ENCODE results near the gene CHODL.

CHODL gene, protein sequence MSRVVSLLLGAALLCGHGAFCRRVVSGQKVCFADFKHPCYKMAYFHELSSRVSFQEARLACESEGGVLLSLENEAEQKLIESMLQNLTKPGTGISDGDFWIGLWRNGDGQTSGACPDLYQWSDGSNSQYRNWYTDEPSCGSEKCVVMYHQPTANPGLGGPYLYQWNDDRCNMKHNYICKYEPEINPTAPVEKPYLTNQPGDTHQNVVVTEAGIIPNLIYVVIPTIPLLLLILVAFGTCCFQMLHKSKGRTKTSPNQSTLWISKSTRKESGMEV

DNA sequence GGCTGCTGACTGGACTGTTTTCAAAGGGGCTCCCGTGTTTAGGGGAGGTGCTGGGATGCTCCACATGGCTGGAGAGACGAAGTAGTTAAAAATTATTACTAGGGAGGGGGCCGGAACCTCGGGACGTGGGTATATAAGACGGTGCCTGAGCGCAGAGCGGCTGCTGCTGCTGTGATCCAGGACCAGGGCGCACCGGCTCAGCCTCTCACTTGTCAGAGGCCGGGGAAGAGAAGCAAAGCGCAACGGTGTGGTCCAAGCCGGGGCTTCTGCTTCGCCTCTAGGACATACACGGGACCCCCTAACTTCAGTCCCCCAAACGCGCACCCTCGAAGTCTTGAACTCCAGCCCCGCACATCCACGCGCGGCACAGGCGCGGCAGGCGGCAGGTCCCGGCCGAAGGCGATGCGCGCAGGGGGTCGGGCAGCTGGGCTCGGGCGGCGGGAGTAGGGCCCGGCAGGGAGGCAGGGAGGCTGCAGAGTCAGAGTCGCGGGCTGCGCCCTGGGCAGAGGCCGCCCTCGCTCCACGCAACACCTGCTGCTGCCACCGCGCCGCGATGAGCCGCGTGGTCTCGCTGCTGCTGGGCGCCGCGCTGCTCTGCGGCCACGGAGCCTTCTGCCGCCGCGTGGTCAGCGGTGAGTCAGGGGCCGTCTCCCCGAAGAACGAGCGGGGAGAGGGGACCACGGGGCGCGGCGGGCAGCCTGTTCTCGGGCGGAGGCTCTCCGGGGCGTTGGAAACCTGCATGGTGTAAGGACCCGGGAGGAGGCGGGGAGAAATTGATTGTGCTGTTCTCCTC is at the start of gene CHODL:
Gene CHODL (plus strand): TSS at position 163 of the 793 bp plus-strand sequence. CDS start 391 bp downstream, at position 554.
- H3K36me3 Mint-ChIP-seq (ENCODE audit: low read depth), result peaks cover 2% of the 10 kb centered on the region
- H3K4me3 Mint-ChIP-seq, result no peak within 1 kb of the TSS
- DNase-seq, result no peak
- H3K4me1 Mint-ChIP-seq, result no peaks in the 10 kb centered on the region
- no peaks in the 10 kb centered on the region for H3K9me3 Mint-ChIP-seq
- no peak within 1 kb of the TSS for H3K27ac Mint-ChIP-seq
- H3K27me3 Mint-ChIP-seq, result peaks cover 28% of the 10 kb centered on the region
- peak; percentile 20 for ATAC-seq

DNA sequence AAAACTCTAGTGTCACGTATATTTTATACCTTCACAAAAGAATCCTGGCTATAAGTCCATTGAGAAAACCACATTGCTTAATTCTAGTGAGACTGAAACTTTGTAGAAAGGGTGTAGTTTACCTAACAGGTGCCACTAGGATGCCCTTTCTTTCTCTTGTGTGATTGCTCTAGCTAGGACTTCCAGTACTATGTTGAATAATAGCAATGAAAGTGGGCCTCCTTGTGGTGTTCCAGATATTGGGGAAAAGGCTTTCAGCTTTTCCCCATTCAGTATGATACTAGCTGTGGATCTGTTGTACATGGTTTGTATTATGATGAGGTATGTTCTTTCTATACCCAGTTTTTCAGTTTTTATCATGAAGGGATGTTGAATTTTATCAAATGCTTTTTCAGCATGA is 39.7 kb upstream of the CHODL start:
- Mint-ChIP-seq H3K4me3 (no peak overlapping the region), H3K27ac (no peak overlapping the region), H3K9me3 (peaks cover 4% of the 10 kb centered on the region), H3K4me1 (no peaks in the 10 kb centered on the region), H3K27me3 (no peaks in the 10 kb centered on the region), H3K36me3 (ENCODE audit: low read depth) (no peaks in the 10 kb centered on the region)
- DNase-seq, result no peak
- no peak for ATAC-seq

DNA sequence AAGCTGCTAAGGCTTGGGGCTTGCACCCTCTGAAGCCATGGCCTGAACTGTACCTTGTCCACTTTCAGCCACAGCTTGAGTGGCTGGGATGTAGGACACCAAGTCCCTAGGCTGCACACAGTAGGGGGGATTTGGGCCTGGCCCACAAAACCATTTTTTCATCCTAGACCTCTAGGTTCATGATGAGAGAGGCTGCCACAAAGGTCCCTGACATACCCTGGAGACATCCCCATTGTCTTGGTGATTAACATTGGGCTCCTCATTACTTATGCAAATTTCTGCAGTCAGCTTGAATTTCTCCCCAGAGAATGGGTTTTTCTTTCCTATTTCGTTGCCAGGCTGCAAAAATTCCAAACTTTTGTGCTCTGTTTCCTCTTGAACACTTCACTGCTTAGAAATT is 26.3 kb upstream of the CHODL start:
- H3K4me3 Mint-ChIP-seq, result no peak overlapping the region
- DNase-seq (no peak), ATAC-seq (no peak)
- peaks cover 34% of the 10 kb centered on the region for H3K9me3 Mint-ChIP-seq
- no peak overlapping the region for H3K27ac Mint-ChIP-seq
- H3K27me3 Mint-ChIP-seq, result no peaks in the 10 kb centered on the region
- H3K36me3 Mint-ChIP-seq (ENCODE audit: low read depth), result peaks cover 3% of the 10 kb centered on the region
- no peaks in the 10 kb centered on the region for H3K4me1 Mint-ChIP-seq

DNA sequence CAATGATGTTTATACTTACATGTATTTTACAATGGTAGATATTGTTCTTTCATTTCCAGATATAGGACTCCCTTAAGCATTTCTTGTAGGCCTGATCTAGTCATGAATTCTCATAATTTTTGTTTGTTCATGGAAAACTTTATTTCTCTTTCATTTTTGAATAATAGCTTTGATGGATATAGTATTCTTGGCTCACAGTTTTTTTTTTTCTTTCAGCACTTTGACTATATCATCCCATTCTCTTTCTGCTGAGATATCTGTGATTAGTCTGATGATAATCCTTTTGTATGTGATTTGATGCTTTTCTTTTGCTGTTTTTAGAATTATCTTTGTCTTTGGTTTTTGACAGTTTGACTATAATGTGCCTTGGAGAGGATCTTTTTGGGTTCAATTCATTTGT is 24.1 kb upstream of the CHODL start:
- ATAC-seq (no peak), DNase-seq (no peak)
- H3K36me3 Mint-ChIP-seq (ENCODE audit: low read depth), result peaks cover 3% of the 10 kb centered on the region
- no peaks in the 10 kb centered on the region for H3K4me1 Mint-ChIP-seq
- no peak overlapping the region for H3K4me3 Mint-ChIP-seq
- H3K9me3 Mint-ChIP-seq, result peaks cover 34% of the 10 kb centered on the region
- no peaks in the 10 kb centered on the region for H3K27me3 Mint-ChIP-seq
- no peak overlapping the region for H3K27ac Mint-ChIP-seq

DNA sequence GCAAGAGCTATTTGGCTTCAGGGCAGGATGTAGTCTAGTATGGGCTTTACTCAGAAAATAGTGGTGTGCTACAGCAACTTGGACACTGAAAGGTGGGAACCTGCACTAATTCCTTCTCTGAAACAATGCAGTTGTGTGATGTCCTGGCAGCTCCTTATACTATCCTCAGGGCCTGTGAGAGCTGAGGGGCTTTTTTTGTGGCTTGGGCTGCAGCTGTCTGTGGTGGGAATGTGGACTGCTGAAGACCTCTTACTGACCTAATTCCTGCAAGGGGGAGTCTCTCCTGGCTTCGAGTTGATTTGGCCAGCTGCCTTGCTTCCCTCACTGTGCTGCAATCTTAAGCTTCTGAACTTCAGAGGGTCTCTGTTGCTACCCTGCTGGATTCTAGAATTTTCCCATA is 22.3 kb upstream of the CHODL start:
- H3K4me3 Mint-ChIP-seq, result no peak overlapping the region
- no peak for DNase-seq

DNA sequence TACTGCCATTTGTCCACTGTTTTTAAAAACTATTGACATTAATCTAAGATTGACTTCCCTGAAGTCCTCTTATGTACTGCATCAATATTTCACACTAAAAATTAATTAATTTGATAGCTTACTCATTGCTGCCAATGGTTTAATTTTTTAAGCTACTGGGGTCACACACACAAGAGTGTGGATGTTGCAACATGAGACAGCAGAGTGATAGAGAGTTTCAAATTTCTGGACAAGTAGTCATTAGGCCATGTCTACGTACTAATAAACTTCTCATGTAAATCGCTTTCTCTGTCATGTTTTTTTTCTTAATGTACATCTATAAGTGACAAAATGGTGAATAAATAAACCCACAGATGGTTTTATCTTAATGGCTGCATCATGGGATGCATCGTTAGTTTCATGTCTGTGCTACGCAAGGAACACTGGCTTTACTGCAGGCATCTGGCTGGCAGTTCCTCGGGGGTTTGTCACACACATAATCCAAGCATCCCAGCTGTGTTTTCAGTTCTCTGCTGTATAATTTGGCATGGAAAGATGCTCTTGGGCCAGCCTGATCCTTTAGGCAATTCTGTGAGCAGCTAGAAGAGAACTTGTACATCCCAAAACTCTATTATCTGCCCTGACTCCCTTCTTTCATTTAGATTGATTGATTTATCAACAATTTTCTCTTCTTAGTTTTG is 16.4 kb upstream of the CHODL start:
- Mint-ChIP-seq H3K4me3 (no peak overlapping the region), H3K27ac (no peak overlapping the region), H3K9me3 (no peaks in the 10 kb centered on the region), H3K27me3 (no peaks in the 10 kb centered on the region), H3K36me3 (ENCODE audit: low read depth) (no peaks in the 10 kb centered on the region), H3K4me1 (no peaks in the 10 kb centered on the region)
- no peak for ATAC-seq
- no peak for DNase-seq

More for the DNA sequence above, 22.3 kb upstream of the CHODL start:
- Mint-ChIP-seq H3K36me3 (ENCODE audit: low read depth) (peaks cover 3% of the 10 kb centered on the region), H3K9me3 (peaks cover 27% of the 10 kb centered on the region), H3K27me3 (no peaks in the 10 kb centered on the region), H3K27ac (no peak overlapping the region), H3K4me1 (no peaks in the 10 kb centered on the region)
- no peak for ATAC-seq

DNA sequence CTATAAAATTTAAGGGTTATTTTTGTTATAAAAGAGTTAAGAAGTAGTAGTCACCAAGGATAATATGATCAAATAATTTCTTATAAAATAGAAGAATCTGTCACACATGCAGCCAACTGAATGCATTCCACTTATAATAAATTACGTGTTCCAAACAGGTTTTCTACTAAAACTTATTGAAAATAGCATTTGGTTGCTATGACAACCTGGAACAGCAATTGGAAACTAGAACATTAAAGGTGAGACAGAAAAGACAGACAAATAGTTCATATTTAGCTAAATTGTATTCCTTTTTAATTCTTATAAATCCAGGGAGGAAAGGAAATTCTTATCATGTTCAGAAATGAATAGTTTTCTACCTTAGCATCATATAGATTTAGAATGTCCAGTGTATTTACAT is 9.1 kb upstream of the CHODL start:
- ATAC-seq (no peak), DNase-seq (no peak)
- Mint-ChIP-seq H3K4me1 (no peaks in the 10 kb centered on the region), H3K36me3 (ENCODE audit: low read depth) (no peaks in the 10 kb centered on the region), H3K9me3 (no peaks in the 10 kb centered on the region), H3K4me3 (no peak overlapping the region), H3K27ac (no peak overlapping the region), H3K27me3 (no peaks in the 10 kb centered on the region)

DNA sequence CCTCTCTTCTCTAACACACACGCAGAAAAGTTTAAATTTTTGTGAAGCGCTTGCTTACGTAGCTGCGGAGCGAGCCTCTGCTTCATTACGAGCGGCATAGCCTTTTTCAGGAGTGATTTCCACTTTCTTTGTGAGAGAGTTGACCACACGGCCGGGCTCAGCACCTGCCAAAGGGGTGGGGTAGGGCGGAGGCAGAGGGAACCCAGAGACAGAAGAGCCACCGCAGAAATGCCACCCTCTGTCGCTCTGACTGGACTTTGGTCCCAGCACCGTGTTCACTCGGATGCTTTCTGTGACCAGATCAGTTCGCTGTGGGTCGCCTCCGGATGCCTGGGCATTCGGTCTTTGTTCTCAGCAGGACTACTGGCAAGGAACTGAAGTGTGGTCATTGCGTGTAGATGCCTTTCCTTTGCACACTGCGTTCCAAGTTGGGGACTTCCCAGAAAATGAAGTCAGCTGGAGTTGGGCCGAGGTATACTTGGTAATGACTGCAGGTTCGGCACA is 883 bp downstream of the CHODL start:
- DNase-seq (no peak), ATAC-seq (no peak)
- H3K4me1 Mint-ChIP-seq, result no peaks in the 10 kb centered on the region
- H3K27me3 Mint-ChIP-seq, result peaks cover 28% of the 10 kb centered on the region
- no peak overlapping the region for H3K27ac Mint-ChIP-seq
- no peak overlapping the region for H3K4me3 Mint-ChIP-seq
- H3K9me3 Mint-ChIP-seq, result no peaks in the 10 kb centered on the region
- peaks cover 2% of the 10 kb centered on the region for H3K36me3 Mint-ChIP-seq (ENCODE audit: low read depth)

DNA sequence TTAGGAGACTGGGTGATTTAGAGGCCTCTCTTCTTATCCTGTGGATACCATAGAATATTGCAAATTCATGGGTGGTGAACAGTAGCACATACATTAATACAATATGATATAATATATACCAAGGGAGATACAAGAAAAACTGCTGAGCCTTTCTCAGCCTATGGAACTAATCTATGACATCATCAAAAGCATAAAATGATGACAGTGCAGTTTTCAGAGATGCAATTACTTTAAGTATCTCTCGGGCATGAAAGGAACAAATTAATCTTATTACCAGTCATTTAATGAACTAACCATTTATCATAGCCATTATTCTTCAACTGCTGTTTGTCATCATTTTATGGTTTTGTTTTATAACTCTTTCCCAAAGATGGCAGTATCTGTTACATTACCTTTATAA is 3.5 kb downstream of the CHODL start:
- ATAC-seq (no peak), DNase-seq (no peak)
- no peak overlapping the region for H3K4me3 Mint-ChIP-seq
- H3K9me3 Mint-ChIP-seq, result no peaks in the 10 kb centered on the region
- H3K4me1 Mint-ChIP-seq, result no peaks in the 10 kb centered on the region
- H3K27me3 Mint-ChIP-seq, result peaks cover 23% of the 10 kb centered on the region
- no peak overlapping the region for H3K27ac Mint-ChIP-seq
- H3K36me3 Mint-ChIP-seq (ENCODE audit: low read depth), result peaks cover 2% of the 10 kb centered on the region

DNA sequence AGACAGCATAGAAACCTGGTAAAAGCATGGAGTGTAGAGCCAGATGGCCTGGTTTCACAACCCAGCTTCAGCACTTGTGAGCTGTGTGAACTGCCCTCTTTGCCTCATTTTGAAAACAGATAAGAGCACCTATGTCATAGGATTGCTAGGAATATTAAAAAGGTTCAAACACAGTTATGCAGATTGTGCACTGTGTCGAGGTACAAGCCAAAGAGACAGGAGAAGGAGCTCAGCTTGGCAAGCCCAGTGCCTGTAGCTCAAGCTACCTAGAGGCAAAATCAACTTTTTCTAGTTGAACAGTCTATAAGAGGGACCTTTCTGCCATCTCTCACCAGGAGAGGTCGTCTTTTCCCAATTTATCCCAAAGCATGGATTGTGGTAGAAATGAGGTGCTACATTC is 5.0 kb downstream of the CHODL start:
- no peaks in the 10 kb centered on the region for H3K4me1 Mint-ChIP-seq
- H3K36me3 Mint-ChIP-seq (ENCODE audit: low read depth), result no peaks in the 10 kb centered on the region
- no peak overlapping the region for H3K27ac Mint-ChIP-seq
- DNase-seq (no peak), ATAC-seq (no peak)
- H3K4me3 Mint-ChIP-seq, result no peak overlapping the region
- H3K9me3 Mint-ChIP-seq, result no peaks in the 10 kb centered on the region
- peaks cover 15% of the 10 kb centered on the region for H3K27me3 Mint-ChIP-seq

DNA sequence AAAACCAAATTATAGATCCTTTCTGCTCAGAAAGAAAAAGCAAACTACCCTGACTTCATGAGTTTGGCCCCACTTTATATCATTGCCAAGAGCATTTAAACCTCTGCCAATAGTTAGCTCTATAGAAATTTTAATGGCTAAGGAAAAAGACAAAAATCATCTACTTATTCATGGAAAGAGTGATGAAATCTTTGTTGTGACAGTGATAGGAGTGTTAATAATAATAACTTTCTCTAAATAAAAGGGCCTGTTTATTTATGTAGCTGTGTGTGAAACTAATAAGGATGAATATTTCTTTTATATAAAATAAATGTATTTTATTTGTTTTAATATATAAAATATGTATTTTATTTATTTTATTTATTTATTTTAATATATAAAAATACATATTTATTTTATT is 6.4 kb downstream of the CHODL start:
- H3K4me3 Mint-ChIP-seq, result no peak overlapping the region
- DNase-seq, result no peak
- no peak for ATAC-seq
- no peaks in the 10 kb centered on the region for H3K36me3 Mint-ChIP-seq (ENCODE audit: low read depth)
- peaks cover 6% of the 10 kb centered on the region for H3K27me3 Mint-ChIP-seq
- no peak overlapping the region for H3K27ac Mint-ChIP-seq
- H3K9me3 Mint-ChIP-seq, result no peaks in the 10 kb centered on the region
- H3K4me1 Mint-ChIP-seq, result no peaks in the 10 kb centered on the region

DNA sequence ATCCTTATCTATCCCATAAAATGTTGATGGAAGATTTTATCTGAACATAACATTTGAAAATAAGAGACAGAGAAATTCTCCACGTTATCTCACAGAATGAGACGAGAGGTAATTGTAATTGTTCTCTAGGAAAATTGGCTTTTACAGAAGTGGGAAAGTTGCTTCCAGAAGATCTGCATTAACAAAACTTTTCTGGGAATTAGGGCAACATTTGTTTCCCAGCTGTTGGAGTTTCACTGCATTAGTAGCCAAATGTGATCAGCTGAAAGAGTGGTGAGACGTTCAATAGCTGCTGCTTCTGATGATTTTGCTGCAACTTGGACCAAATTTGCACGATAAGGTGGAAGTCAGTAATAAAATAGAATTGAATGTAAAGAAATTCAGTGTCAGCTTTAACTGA is 7.6 kb downstream of the CHODL start:
- H3K9me3 Mint-ChIP-seq, result no peaks in the 10 kb centered on the region
- no peak for DNase-seq
- no peak overlapping the region for H3K4me3 Mint-ChIP-seq
- H3K27ac Mint-ChIP-seq, result no peak overlapping the region
- H3K36me3 Mint-ChIP-seq (ENCODE audit: low read depth), result no peaks in the 10 kb centered on the region
- no peaks in the 10 kb centered on the region for H3K4me1 Mint-ChIP-seq
- no peak for ATAC-seq
- no peaks in the 10 kb centered on the region for H3K27me3 Mint-ChIP-seq

DNA sequence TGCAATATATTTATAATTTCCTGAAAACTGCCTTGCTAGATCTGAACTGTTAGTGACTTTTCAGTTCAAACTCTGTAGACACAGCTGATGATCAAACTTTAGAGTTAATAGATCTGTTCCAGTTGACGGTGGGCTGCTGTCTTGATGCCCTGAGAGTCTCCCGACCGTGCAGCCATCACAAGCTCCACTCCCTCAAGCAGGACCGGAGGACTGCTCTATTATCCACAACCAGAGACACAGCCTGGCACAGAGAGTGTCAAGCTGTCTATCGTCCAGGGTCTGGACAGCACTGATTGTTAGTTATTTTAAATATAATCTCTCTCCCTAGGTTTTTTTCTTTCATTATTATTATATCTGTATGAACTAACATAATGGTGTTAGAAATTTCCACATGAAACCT is 8.0 kb downstream of the CHODL start:
- no peaks in the 10 kb centered on the region for H3K36me3 Mint-ChIP-seq (ENCODE audit: low read depth)
- H3K4me1 Mint-ChIP-seq, result no peaks in the 10 kb centered on the region
- no peaks in the 10 kb centered on the region for H3K27me3 Mint-ChIP-seq
- H3K9me3 Mint-ChIP-seq, result no peaks in the 10 kb centered on the region
- ATAC-seq (no peak), DNase-seq (no peak)
- no peak overlapping the region for H3K4me3 Mint-ChIP-seq
- H3K27ac Mint-ChIP-seq, result no peak overlapping the region

DNA sequence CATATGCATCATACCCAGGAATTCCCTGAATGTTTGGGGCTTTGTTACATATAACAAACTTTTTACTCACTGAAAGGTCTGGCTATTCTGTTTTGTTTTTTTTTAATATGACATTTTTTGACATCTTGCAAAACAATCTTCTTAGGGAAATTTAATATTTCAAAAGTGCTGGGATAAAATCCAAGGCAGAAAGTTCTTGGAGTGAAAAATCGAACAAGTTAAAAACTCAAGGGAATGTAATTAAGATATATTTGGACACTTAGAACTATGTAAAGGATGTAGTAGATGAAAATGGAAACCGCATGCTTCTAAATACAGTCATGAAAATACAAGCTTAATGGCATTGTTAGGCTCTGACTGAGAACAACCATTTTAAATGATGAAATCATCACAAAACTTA is 8.6 kb downstream of the CHODL start:
- no peaks in the 10 kb centered on the region for H3K4me1 Mint-ChIP-seq
- no peak for DNase-seq

DNA sequence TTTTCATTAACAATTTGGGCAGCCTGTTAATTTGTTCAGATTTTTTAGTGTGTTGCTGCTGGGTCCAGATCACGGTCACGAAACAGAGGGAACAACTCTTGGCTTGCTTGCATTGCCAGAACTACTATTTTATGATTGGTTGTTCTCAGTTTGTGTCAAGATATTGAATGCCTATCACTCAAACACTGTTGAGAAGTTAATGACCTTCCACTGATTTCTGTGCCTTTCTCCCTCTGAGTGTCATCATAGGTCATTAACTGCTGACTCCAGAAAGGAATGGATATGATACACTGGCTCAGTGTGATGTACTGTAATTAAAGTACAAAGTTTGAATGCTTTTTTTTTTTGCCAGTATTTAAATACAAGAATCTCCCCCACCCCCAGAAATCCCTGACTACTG is 9.2 kb downstream of the CHODL start:
- Mint-ChIP-seq H3K9me3 (no peaks in the 10 kb centered on the region), H3K36me3 (ENCODE audit: low read depth) (no peaks in the 10 kb centered on the region), H3K4me3 (no peak overlapping the region), H3K27ac (no peak overlapping the region), H3K27me3 (no peaks in the 10 kb centered on the region), H3K4me1 (no peaks in the 10 kb centered on the region)
- no peak for ATAC-seq
- no peak for DNase-seq

More for the DNA sequence above, 8.6 kb downstream of the CHODL start:
- Mint-ChIP-seq H3K27me3 (no peaks in the 10 kb centered on the region), H3K4me3 (no peak overlapping the region), H3K9me3 (no peaks in the 10 kb centered on the region), H3K27ac (no peak overlapping the region), H3K36me3 (ENCODE audit: low read depth) (no peaks in the 10 kb centered on the region)
- no peak for ATAC-seq

Measured in activated naive CD8-positive, alpha-beta T cell treated with anti-CD3 and anti-CD28 coated beads, Interleukin-2, amount 50 U/mL, for 24 hours (primary cell).